GM19351 (cell line): ENCODE measurements around the gene CNGA2.

ENCODE experiments used
- ATAC-seq: cut with Tn5 transposase; IDR thresholded peaks from one replicate; pipeline ENCODE4 v1.9.1; 2021; ENCODE audit warnings: mild to moderate bottlenecking, moderate library complexity; ENCODE audit not compliant: unreplicated experiment

CNGA2 gene

DNA sequence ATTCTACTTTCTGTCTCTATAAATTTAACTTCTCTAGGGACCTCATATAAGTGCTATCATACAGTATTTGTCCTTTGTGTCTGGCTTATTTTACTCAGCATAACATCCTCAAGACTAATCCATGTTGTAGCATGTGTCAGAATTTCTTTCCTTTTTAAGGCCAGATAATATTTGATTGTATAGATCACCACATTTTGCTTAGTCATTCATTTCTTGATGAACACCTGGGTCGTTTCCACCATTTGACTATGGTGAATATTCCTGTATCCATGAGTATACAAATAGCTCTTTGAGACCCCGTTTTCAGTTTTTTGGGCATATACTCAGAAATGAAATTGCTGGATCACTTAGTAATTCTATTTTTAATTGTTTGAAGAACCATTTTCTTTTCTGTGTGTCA lies 12.0 kb downstream of the CNGA2 start:
- no peak for ATAC-seq

DNA sequence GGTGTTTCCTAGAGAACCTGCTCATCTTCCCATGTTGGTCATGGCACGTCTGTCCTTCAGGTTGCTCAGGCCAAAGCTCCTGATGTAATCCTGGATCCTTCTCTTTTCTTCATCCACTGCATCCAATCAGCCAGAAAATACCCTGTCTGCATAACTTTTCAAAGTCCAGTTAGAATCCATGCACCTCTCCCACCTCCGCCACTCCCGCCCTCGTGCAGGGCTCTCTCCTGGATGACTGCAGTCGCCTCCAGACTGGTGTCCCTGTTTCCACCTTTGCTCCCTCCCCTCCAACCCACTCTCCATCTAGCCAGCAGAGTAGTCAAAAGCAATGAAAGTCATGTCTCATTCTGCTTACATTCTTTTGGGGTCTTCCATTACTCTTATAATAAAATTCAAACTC lies 16.0 kb downstream of the CNGA2 start:
- ATAC-seq: no peak

DNA sequence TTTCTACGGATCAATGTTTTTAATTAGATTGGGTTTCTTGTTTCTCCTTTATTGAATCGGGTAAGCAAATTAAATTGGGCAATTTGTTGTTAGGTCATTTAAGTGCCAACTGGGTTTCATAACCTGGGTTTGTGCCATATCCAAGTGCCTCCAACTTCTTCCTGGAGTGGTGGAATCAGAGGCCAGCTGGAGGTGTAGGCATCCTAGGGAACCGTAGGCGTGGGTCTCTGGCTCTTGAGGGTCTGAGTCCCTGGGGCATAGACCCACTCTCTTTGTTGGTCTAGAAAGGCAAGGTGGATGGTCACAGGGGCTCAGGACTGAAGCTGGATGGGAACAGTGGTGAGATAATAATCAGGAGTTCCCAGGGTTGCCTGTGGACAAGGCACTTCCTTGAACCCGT lies 18.3 kb downstream of the CNGA2 start:
- ATAC-seq: no peak

DNA sequence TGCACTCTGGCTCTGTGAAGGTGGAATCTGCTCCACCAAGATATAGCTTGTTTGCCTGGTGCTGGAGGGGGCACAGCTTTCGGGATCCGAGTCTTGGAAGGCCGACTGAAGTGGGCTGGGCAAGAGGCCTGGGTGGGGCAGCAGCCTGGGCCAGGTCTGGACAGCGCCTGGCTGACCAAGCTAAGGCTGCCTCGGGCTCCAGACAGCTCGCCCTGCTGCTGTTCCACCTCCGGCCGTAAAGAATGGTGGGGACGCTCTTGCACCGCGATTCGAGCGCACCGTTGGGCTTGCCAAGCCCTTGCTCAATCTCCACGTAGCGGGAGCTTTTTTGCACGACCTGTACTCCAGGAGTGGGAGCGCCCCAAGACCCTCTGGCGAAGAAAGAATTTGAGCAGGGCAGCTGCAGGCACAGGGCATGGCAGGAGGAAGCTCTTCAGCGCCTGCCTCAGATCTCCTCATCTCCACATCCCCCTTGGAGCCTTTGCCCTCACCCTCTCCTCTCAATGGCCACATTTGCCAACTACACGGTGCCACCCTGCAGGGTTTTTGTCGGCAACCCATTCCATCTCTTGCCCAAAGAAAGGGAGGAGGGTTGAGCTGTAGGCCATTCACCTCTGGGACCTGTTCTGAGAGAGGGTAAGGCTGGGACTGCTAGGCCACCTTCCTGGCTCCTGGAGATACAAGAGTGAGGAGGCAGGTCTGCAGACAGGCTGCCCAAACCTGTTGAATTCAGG lies 18.9 kb downstream of the CNGA2 start:
- ATAC-seq: peak; percentile 85

DNA sequence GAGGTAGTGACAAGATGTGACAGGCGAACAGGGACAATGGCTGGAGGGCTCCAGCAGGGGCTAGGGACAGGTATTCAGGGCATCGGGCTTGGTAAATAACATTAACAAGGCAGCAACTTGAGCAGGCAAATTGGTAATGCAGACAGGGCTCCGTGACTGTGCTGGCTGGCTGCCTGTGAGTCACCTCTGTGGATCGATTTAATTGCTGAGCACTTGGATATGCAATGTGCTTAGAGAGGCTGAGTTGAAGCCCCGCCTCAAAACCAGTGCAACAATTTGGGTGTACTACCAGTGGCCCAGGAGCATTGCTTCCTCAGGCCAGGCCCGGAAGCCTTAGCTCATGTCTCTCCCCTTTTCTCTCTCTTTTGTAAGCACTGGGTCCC lies 19.5 kb downstream of the CNGA2 start:
- no peak for ATAC-seq

DNA sequence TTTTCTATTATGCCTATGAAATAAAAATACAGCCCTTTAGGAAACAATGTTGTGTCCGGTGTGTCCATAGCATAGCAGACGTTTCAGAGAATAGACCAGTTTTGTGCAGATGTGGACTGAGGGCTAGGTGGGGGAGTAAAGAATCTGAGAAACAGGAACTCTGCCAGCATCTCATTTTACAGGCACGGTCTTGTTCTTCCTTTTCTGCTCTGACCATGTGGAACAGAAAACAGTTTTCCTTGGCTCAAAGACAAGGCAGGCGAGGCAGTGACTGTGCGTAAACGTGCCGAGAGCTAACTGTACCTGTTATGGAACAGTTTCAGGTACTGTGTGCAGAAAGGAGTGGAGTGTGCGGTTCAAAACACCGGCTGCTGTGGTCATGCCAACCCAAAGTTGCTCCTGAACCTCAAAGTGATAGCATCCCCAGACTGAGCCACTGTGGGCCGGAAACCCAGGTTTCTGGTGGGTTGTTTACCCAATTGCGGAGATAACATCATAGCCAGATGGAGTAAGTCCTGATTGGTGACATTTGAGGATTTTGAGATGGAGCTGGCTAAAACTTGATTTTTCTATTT lies 20.2 kb downstream of the CNGA2 start:
- no peak for ATAC-seq

DNA sequence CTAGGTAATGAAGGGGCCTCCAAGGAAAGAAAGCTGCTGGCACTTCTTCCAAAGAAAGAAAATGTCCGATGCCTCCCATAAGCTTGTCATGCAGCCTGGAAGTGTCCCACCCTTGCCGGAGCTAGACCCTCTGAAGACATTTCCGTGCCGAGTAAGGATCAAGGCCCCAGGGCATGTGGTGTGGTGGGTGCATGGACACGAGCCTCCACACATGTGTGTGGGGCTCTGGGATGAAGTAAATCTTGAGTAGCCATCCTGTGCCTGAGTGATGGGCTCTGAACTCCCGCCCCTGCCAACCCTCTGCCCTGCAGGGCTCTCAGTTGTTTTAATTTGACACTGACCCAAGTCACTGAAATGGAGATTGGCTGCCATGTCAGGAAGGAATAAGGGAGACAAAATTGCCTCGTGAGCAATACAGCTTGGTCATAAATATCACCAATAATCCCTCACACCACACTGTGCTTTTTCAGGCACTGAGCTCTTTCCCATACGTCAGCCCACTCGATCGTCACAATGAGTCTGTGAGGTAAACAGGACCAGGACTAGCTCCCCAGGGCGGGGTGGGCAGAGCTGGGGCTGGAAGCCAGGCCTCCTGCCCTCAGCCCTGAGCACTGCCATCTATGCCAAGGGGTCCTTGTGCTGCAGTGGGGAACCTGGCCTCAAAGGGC lies 24.6 kb downstream of the CNGA2 start:
- no peak for ATAC-seq

DNA sequence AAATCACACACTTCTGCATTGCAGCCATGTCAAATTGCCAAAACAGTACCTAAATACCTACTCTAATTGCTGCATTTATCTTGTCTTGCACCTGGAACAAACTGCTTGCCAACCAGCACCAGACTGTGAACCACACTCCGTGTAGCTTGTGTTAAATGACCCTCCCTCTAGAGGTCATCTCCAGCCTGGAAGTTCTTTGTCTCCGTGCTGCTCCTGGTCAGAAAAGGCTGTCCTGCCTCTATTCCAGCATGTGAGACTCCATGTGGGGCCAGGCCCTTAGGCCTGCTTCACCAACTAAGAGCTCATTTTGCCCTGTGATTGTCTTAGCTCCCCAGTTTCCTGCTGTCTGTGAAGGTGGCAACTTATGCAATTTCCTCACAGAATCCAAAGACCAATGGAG lies 28.3 kb downstream of the CNGA2 start:
- ATAC-seq: no peak

DNA sequence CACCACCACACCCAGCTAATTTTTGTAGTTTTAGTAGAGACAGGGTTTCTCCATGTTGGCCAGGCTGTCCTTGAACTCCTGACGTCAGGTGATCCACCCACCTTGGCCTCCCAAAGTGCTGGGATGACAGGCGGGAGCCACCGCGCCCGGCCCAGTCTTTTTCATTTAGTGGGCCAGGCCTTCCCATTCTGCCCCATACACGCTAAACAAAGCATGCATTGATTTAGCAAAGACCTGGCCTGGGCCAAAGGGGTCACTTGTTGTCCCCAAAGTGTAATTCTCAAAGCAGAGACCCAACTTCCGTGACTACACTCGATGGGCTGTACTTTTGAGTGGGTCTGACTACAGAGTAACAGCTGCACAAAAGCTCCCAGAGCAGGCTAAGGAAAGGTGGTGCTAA lies 29.2 kb downstream of the CNGA2 start:
- no peak for ATAC-seq

DNA sequence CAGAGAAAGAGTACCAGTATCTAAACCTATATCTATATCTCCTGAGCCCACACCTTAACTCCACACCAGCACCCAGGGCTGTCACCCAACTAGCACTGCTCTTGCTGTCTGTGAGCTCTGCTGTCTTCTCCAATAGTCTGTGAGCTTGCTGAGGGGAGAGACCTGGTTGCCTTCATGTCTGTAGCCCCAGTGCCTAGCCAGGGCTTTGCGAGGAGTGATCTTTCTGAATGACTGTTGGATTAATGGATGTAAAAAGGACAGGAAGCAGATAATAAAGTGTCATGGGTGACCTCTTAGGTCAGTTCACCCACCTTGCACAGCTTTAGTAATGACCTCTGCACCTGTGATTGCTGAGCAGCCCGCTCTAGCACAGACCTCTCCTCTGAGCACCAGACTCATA lies 30.5 kb downstream of the CNGA2 start:
- no peak for ATAC-seq

DNA sequence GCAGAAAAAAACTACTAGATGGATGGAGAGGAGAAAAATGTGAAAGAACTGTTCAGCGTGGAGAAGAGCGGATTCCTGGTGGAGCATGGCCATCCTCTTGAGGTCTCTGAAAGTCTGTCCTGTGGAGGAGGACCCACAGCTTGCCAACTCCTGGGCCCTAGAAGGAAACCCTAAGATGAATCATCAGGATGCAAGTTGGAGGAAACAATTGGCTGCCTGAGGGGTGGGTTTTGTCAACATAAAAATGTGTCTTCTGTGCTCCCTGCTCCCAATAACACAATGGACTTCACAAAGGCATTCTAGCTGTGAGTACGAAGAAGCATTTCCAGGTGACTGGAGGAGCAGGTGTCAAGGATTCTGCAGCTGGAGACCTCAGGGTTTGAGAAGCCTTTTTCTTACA lies 37.2 kb downstream of the CNGA2 start:
- ATAC-seq: no peak

DNA sequence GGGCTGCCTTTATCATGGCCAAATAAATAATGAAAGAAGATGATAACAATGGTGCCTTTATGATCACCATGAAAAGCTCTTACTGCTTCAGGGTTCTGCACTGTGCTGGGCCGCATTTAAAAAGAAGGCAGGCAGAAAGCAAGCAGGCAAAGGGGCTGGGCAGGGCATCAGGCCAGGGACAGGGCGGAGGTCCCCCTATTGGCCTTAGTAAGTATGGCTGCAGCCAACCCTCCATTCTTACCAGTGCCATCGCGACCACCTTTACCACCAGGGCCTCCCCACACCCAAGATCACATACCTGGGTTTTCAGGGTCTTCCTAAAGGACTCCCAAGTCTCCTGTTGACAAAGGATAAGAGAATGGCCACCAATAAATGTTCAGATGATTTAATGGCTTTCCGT lies 38.9 kb downstream of the CNGA2 start:
- ATAC-seq: no peak

DNA sequence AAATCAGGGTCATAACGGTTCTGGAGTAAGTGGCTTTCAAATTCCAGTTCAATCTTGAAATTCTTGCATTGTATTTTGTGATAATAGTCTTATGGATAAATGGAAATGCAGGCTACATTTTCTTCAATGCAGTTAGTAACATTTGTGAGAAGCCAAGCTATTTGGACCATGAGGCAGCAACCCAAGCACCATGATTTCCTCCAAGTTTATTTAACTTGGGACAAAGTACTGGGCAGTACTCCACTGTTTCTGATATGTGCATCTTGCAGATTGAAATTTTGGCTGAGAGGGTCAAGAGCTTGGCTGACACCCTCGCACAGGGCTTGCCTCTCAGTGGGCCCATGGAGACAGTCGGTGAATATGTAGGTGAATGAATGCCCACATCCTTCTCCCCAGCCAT lies 39.9 kb downstream of the CNGA2 start:
- no peak for ATAC-seq

DNA sequence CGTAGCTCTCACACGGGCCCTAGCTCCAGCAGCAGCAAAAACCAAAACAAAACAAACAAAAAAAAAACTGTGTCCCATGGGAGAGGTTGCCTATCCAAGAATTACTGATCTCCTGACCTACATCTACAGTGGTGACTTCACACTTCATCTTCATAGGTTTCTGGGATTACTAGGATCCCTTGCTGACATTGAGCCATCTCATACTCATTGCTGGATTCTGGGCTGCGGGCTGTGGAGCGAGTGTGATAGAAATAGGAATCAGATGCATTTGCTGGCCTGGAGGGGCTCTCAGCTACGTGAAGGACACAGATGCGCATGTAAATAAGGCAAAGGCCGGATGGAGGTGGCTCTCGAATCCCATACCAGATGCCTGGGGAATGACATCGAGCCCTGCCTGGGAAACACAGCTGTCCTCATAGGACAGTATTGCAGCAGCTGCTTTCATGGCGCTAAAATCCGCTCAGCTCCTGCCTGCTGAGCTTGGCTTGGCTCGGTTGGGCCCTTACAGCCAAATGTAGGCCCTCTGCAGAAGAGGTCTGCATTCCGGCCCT lies 41.7 kb downstream of the CNGA2 start:
- no peak for ATAC-seq

DNA sequence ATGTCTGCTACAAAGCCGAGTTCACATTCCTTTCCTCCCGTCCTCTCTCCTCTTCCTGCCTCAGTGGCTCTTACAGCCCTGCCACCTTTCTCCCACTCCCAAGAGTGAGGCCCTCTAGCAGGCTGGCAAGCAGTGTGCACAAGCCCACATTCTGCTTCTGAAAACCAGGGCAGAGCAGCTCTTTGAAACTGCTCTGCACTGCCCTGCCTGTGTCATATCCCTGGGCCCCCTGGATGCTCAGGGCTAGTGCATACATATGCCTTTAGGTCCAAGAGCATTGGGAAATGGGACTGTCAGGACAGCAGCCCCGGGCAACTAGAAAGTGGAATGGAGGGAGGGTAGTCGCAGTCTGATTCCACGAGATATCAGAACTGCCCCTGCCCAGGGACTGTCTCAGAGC lies 42.4 kb downstream of the CNGA2 start:
- ATAC-seq: no peak

DNA sequence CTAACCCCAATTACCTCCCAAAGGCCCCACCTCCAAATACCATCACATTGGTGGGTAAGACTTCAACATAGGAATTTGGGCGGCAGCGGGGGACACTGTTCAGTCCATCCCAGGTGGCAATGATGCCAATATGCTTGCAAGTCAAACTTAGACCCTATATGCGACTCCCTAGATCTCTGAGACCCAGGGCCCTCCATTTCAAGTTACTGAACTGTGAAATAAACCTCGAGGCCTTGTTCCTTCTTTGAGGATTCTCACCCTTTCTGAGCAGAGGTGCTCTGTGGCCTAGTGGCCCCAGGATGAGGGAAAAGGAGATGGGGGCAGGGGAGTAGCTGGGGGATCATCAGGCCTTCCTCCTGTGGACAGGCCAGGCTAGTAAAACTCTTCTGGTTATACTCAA lies 44.7 kb downstream of the CNGA2 start:
- ATAC-seq: no peak

DNA sequence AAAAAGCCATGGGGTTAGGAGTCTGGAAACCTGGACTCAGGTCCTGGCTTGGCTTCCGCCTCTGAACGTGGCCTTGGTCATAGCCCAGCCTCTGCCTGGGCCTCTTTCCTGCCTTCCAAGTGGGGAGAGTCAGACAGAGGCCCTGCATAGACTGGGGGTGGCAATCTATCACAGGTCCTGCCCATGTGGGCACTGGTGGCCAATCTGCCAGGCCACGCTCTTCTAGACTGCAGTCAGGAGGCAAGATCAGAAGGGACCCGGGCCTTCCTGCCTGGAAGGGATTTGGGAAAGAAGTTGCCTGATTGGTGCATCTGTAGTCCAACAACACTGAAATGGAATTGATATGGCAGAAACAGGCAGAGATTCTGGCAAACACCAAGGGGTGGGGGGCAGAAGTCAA lies 46.1 kb downstream of the CNGA2 start:
- no peak for ATAC-seq

DNA sequence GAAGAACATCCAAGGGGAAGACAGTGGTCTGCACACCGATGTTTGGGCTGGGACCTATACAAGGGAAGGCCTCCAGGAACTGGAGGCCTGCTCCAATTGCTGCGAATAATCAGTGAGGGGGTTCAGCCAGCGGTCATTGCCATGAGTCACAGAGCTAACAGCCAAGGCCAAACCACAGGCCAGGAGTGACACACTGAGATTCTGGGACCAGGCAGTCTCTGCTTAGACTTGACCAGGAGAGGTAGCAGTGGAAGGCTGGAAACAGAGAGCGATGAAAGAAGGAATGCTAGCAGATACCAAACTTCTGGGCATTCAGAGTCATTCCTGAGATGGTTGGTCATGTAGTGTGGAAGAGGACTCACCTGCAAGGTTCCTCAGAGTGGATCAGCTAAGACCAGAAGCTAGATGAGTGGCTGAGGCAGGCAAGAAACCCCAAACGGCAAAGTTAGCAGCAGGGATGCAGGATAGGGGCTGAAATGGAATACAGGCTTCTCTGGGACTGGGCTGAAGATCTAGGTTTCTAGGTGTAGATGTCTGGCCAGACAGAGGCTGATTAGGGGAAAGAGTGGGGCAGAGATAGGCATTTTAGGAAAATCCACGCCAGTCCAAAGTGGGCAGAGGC lies 54.7 kb downstream of the CNGA2 start:
- ATAC-seq: no peak

DNA sequence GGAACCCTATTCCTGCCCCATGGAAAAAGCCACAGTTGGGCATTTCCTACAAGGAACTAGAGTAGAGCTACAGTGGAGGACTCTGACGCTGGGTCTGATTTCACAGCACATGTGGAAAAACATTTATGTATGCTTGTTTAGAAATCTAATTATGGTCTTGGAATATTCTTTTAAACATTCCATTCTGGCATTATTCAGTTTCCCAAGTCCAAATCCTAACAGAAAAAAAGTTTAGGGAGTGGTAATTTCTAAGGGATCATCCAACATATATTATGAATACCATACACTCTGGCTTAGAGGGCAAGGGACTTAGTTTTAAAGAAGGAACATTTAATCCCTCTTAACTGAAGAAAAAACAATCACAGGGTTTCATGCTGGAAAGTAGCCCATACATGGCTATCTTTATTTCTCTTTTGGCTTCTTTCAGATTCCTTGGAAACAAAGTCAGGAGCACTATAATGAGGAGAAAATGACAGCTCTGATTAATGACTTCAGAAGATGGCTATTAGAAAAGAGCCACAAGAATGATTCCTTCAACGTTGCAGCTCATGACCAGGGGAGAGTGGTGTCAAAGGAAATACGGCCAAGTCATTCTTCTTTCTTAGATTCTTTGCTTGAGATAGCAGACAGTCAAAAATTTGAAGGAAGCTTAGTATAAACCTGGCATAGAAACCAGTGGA lies 56.1 kb downstream of the CNGA2 start:
- no peak for ATAC-seq

DNA sequence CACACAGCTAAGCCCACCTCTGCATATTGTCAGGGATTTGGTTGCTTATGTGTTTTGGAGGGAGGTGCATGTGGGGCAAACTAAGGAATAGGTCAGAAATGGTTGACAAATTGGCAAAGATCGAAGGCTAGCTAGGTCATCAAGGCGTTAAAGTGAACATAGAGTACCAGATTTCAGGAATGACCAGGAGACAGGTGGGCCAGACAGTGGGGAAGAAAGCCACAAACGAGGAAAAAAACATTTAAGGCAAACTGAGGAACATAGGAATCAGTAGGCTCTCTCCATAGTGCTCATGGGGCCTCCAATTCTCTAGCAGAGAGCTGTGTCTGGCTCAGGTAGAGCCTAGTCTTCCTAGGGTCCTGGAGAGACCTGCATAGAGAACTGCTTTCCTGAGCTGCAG lies 57.4 kb downstream of the CNGA2 start:
- ATAC-seq: no peak

DNA sequence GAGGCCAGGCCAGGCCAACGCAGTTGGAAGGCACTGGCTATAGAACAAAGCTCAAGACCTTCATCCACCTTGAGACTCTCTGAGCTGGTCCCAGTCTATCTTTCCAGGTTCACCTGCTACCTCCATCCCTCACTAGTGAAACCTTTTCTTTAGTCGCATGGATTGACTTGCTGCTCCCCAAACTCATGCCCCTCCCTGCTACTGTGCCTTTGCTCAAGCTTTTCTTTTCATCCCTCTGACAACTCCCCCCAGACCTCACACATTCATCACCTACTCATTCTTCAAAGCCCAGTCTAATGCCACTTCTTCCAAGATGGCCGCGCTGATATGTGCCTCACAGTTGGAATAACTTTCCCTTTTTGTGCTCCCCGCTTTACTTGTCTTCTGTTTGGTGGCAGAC lies 58.0 kb downstream of the CNGA2 start:
- ATAC-seq: no peak
